Astrocyte (in vitro differentiated cells and primary cell): ENCODE data around the gene MORN5. TPM values are rescaled to one million over a fixed set of nuclear protein-coding genes. Genes with fewer than 3 reads are reported as not detected.

Experiments
- DNase-seq: peaks from one replicate; pipeline ENCODE4 v3.0.0-alpha.2; 2010; ENCODE audit warnings: low read depth
- FAIRE-seq: peaks from 2 replicates; lab custom pipeline; 2011; peaks lifted over from hg19 to GRCh38; lab: Jason Lieb, UNC
- H2AFZ ChIP-seq: 2 replicates; pipeline ENCODE4 v1.6.0; 2012; ENCODE audit warnings: low read depth, low read length, inconsistent platforms
- H3K27ac ChIP-seq: 2 replicates; pipeline ENCODE4 v1.5.1; 2011; ENCODE audit warnings: low read depth, low read length, inconsistent platforms
- H3K27me3 ChIP-seq: 2 replicates; pipeline ENCODE4 v1.6.0; 2011; ENCODE audit warnings: low read length, inconsistent platforms; ENCODE audit not compliant: insufficient read depth
- H3K36me3 ChIP-seq: 2 replicates; pipeline ENCODE4 v1.5.1; 2011; ENCODE audit warnings: low read length, inconsistent platforms; ENCODE audit not compliant: insufficient read depth
- H3K4me1 ChIP-seq: 2 replicates; pipeline ENCODE4 v1.5.1; 2011; ENCODE audit warnings: low read length, inconsistent platforms; ENCODE audit not compliant: insufficient read depth
- H3K4me2 ChIP-seq: 2 replicates; pipeline ENCODE4 v1.6.0; 2012; ENCODE audit warnings: low read length, inconsistent platforms
- H3K4me3 ChIP-seq: 2 replicates; pipeline ENCODE4 v1.5.1; 2011; ENCODE audit warnings: low read depth, mild to moderate bottlenecking, low read length, inconsistent platforms; ENCODE audit not compliant: insufficient read depth
- H3K79me2 ChIP-seq: 2 replicates; pipeline ENCODE4 v1.6.0; 2012; ENCODE audit warnings: mild to moderate bottlenecking, low read length, inconsistent platforms; ENCODE audit not compliant: insufficient read depth
- H3K9ac ChIP-seq: 2 replicates; pipeline ENCODE4 v1.6.0; 2012; ENCODE audit warnings: mild to moderate bottlenecking, low read length, inconsistent platforms
- H3K9me3 ChIP-seq: 2 replicates; pipeline ENCODE4 v1.5.1; 2012; ENCODE audit warnings: low read depth, mild to moderate bottlenecking, low read length, inconsistent platforms; ENCODE audit not compliant: insufficient read depth
- H4K20me1 ChIP-seq: 2 replicates; pipeline ENCODE4 v1.6.0; 2012; ENCODE audit warnings: low read length, inconsistent platforms; ENCODE audit not compliant: insufficient read depth
- H3K27ac Mint-ChIP-seq: one replicate; pipeline ENCODE4 v1.8.0; 2021; ENCODE audit warnings: mild to moderate bottlenecking, mixed read lengths; ENCODE audit not compliant: unreplicated experiment
- H3K27me3 Mint-ChIP-seq: one replicate; pipeline ENCODE4 v1.8.0; 2021; ENCODE audit warnings: low read depth, mixed read lengths; ENCODE audit not compliant: unreplicated experiment
- H3K36me3 Mint-ChIP-seq: one replicate; pipeline ENCODE4 v1.8.0; 2021; ENCODE audit warnings: low read depth, mixed read lengths; ENCODE audit not compliant: unreplicated experiment
- H3K4me1 Mint-ChIP-seq: one replicate; pipeline ENCODE4 v1.8.0; 2021; ENCODE audit warnings: low read depth, mixed read lengths; ENCODE audit not compliant: unreplicated experiment
- H3K4me3 Mint-ChIP-seq: one replicate; pipeline ENCODE4 v1.8.0; 2021; ENCODE audit warnings: mild to moderate bottlenecking, moderate library complexity, mixed read lengths; ENCODE audit not compliant: unreplicated experiment
- H3K9me3 Mint-ChIP-seq: one replicate; pipeline ENCODE4 v1.8.0; 2021; ENCODE audit warnings: mild to moderate bottlenecking, mixed read lengths; ENCODE audit not compliant: unreplicated experiment
- CTCF ChIP-seq: IDR thresholded peaks from 2 replicates; pipeline ENCODE4 v1.5.1; 2011; ENCODE audit warnings: low read depth, mild to moderate bottlenecking, inconsistent platforms, low read length, moderate library complexity; ENCODE audit not compliant: insufficient read depth
- EZH2 ChIP-seq: IDR thresholded peaks from 2 replicates; pipeline ENCODE4 v1.6.1; 2012; ENCODE audit warnings: mild to moderate bottlenecking, low read length, inconsistent platforms; ENCODE audit not compliant: insufficient read depth
- total RNA-seq: library from RNA; stranded (reverse); gene quantifications from 2 replicates; pipeline ENCODE4 v1.2.1, GENCODE V29; 2021

Gene MORN5
- total RNA-seq, 1 donor from 2014 or later, result not detected

GRCh38 chr9:122195875-122196274, 36.2 kb downstream of the MORN5 start:
- H3K9me3 Mint-ChIP-seq, result no peaks in the 10 kb centered on the region
- H3K27ac Mint-ChIP-seq, result no peak overlapping the region
- H3K9ac ChIP-seq, result no peak overlapping the region
- DNase-seq (no peak), FAIRE-seq (no peak)
- no peak overlapping the region for H3K27ac ChIP-seq
- H3K36me3 ChIP-seq, result no peaks in the 10 kb centered on the region
- no peak overlapping the region for H3K4me3 ChIP-seq
- H2AFZ ChIP-seq, result no peak overlapping the region
- TF ChIP-seq EZH2, result no peak
- TF ChIP-seq CTCF, result no peak
- peaks cover 2% of the 10 kb centered on the region for H3K36me3 Mint-ChIP-seq
- no peaks in the 10 kb centered on the region for H3K79me2 ChIP-seq
- H3K27me3 Mint-ChIP-seq, result peaks cover 51% of the 10 kb centered on the region
- H3K4me1 Mint-ChIP-seq, result peaks cover 2% of the 10 kb centered on the region
- no peak overlapping the region for H3K4me3 Mint-ChIP-seq
- H4K20me1 ChIP-seq, result no peaks in the 10 kb centered on the region
- no peaks in the 10 kb centered on the region for H3K9me3 ChIP-seq
- H3K27me3 ChIP-seq, result peaks cover 16% of the 10 kb centered on the region
- H3K4me1 ChIP-seq, result no peaks in the 10 kb centered on the region
- no peak overlapping the region for H3K4me2 ChIP-seq

- Histone ChIP-seq H2AFZ (no peak overlapping the region), H3K4me3 (no peak overlapping the region), H3K27me3 (peaks cover 13% of the 10 kb centered on the region), H3K79me2 (no peaks in the 10 kb centered on the region), H3K36me3 (no peaks in the 10 kb centered on the region), H3K27ac (no peak overlapping the region), H3K9ac (no peak overlapping the region), H3K4me1 (peaks cover 5% of the 10 kb centered on the region), H3K4me2 (no peak overlapping the region), H3K9me3 (no peaks in the 10 kb centered on the region), H4K20me1 (no peaks in the 10 kb centered on the region)
- Mint-ChIP-seq H3K27me3 (peaks cover 44% of the 10 kb centered on the region), H3K4me1 (peaks cover 14% of the 10 kb centered on the region), H3K9me3 (no peaks in the 10 kb centered on the region), H3K4me3 (no peak overlapping the region), H3K36me3 (no peaks in the 10 kb centered on the region), H3K27ac (no peak overlapping the region)
- DNase-seq (no peak), FAIRE-seq (no peak)
- TF ChIP-seq CTCF, result no peak
Measured at GRCh38 chr9:122197426-122197825, 37.7 kb downstream of the MORN5 start.

- H3K79me2 ChIP-seq, result no peaks in the 10 kb centered on the region
- no peak overlapping the region for H3K4me3 ChIP-seq
- no peak overlapping the region for H3K27ac ChIP-seq
- peaks cover 13% of the 10 kb centered on the region for H3K27me3 ChIP-seq
- H3K27me3 Mint-ChIP-seq, result peaks cover 41% of the 10 kb centered on the region
- H3K4me1 Mint-ChIP-seq, result peaks cover 14% of the 10 kb centered on the region
- H3K4me2 ChIP-seq, result no peak overlapping the region
- no peaks in the 10 kb centered on the region for H3K9me3 ChIP-seq
- FAIRE-seq, result no peak
- no peaks in the 10 kb centered on the region for H3K36me3 ChIP-seq
- no peak for DNase-seq
- no peaks in the 10 kb centered on the region for H4K20me1 ChIP-seq
- no peak overlapping the region for H3K27ac Mint-ChIP-seq
- no peak overlapping the region for H3K4me3 Mint-ChIP-seq
- no peak overlapping the region for H3K9ac ChIP-seq
- H3K4me1 ChIP-seq, result peaks cover 5% of the 10 kb centered on the region
- no peak overlapping the region for H2AFZ ChIP-seq
- no peaks in the 10 kb centered on the region for H3K9me3 Mint-ChIP-seq
- no peaks in the 10 kb centered on the region for H3K36me3 Mint-ChIP-seq
- no peak for TF ChIP-seq CTCF
Measured at GRCh38 chr9:122197882-122198281, 38.2 kb downstream of the MORN5 start.
